Epithelial cell of esophagus (primary cell): Measurements from ENCODE around the gene TPD52L1.

ENCODE experiments used
- DNase-seq: peaks from one replicate; pipeline ENCODE4 v3.0.0; 2010; ENCODE audit warnings: low read depth
- H3K4me3 ChIP-seq: 2 replicates; pipeline ENCODE4 v1.5.1; 2011; ENCODE audit warnings: mild to moderate bottlenecking, low read length, control low read depth
- TF ChIP-seq, protein P1 (sequence below): IDR thresholded peaks from 2 replicates; pipeline ENCODE4 v1.5.1; 2011; ENCODE audit warnings: low read depth, mild to moderate bottlenecking, low read length, control low read depth, inconsistent platforms; ENCODE audit not compliant: insufficient read depth; ENCODE audit errors: missing control alignments

Gene TPD52L1

DNA sequence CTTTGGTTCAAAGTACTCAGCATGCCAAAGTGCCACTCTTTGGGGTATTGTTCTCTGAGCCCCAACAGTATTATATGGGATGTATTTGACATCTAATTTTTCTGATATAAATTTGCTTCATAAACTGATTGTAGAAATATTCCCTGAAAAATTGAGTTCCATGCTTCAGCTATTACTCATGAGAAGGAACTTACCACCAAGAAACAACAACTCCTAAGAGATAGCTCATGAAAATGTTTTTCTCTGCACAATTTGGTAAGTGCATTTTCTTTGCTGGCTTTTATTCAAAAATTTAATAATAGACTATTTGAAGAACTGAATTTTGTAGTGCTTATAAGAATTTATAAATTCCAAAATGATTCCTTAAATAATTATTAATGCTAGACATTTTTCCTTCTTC lies 12.8 kb upstream of the TPD52L1 start:
- DNase-seq: no peak
- H3K4me3 ChIP-seq: no peak overlapping the region
- TF ChIP-seq, protein P1, sequence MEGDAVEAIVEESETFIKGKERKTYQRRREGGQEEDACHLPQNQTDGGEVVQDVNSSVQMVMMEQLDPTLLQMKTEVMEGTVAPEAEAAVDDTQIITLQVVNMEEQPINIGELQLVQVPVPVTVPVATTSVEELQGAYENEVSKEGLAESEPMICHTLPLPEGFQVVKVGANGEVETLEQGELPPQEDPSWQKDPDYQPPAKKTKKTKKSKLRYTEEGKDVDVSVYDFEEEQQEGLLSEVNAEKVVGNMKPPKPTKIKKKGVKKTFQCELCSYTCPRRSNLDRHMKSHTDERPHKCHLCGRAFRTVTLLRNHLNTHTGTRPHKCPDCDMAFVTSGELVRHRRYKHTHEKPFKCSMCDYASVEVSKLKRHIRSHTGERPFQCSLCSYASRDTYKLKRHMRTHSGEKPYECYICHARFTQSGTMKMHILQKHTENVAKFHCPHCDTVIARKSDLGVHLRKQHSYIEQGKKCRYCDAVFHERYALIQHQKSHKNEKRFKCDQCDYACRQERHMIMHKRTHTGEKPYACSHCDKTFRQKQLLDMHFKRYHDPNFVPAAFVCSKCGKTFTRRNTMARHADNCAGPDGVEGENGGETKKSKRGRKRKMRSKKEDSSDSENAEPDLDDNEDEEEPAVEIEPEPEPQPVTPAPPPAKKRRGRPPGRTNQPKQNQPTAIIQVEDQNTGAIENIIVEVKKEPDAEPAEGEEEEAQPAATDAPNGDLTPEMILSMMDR: no peak

- TF ChIP-seq, protein P1: no peak
- H3K4me3 ChIP-seq: no peak overlapping the region
- DNase-seq: no peak
Observed at GRCh38 chr6:125142618-125143017, 11.0 kb upstream of the TPD52L1 start.

DNA sequence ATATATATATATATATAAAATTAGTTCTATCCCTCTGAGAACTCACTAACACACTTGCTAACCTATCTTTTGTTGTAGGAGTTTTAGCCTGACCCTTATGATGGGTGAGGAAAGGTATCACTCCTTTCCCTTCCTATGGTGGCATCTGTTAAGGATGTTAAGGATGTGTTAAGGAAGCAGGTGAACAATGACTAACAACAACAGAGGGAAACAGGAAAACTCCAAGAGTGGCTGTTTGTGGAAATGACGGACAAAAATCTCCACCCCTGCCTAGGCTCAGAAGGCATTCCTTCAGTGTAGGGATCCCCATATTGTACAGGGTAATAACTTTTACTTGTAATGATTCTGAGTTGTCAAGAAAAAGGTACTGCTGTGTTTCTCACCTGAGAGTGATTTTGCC lies 8.8 kb upstream of the TPD52L1 start:
- no peak for DNase-seq
- H3K4me3 ChIP-seq: no peak overlapping the region
- TF ChIP-seq, protein P1: no peak

DNA sequence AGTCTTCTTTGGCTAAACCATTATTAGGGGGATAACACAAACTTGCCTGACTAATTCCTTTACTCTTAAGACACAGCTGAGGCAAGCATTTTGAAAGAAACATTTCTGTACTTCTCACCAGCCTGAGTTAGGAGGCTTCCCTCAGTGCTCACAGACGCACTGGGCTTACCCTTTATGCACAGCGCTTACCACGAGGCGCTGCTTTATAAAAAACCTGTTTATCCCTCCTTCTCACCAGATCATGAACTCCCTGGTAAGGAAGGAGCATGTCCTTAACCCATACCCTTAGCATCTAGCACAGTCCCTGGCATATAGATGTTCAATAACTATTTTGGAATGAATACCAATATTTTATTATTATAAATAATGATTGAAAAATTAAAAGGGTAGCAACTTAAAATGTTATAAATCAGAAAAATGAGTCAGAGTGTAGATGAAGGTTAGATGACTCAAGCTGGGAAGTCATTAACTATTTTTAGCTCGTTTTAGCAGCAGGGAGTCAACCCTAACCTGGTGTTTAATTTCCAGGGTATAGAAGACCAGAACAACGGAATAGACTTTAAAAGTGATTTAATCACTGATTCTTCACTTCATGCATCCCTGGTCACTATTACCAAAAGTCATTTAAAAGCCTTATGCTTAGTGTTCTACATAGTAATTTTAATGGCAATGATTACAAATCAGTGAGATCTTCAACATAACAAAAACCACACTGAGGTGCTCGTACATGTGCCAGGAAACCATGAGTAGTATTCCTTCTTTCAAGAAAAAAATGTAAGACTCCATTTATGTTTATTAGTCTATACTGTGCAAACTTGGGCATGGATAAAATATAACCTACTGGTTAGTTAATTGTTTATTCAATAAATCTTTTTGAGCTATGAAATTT lies 4.1 kb upstream of the TPD52L1 start:
- TF ChIP-seq, protein P1: no peak
- H3K4me3 ChIP-seq: no peak overlapping the region
- peak; percentile 66 for DNase-seq

GRCh38 chr6:125151700-125152099 lies 1.9 kb upstream of the TPD52L1 start:
- TF ChIP-seq, protein P1: no peak
- no peak for DNase-seq
- H3K4me3 ChIP-seq: no peak overlapping the region

- TF ChIP-seq, protein P1: no peak
- DNase-seq: peak; percentile 38
- H3K4me3 ChIP-seq: peak overlapping the region; percentile 89
Observed at GRCh38 chr6:125154118-125154760, 666 bp downstream of the TPD52L1 start.
